GM12878 (cell line): ENCODE measurements around the gene SAMD4A. TPM values are rescaled to one million over a fixed set of nuclear protein-coding genes. Genes with fewer than 3 reads are reported as not detected.

Source experiments
- ATAC-seq: fragments of 200-7000 bp; cut with Tn5 transposase; 3 replicates; pipeline ENCODE4 v1.9.1; 2020; ENCODE audit warnings: mild to moderate bottlenecking, moderate library complexity
- BruUV-seq: library from RNA; stranded (reverse); fragments of 400-500 nt; replicated peaks from 2 replicates; lab custom pipeline; 2021; lab: Mats Ljungman, UMichigan
- CTCF ChIA-PET: fragments of 300-600 bp; sonication (Branson Sonifier 250); formaldehyde crosslinking; extraction: SDS; loops from one replicate; lab custom pipeline; 2021; ENCODE audit warnings: inconsistent platforms; lab: Yijun Ruan, JAX
- POLR2A ChIA-PET: fragments of 350-600 bp; formaldehyde crosslinking; extraction: SDS; loops from one replicate; lab custom pipeline; 2021; ENCODE audit warnings: inconsistent platforms; lab: Charles Lee
- RAD21 ChIA-PET: fragments of 300-600 bp; sonication (Branson Sonifier 250); formaldehyde crosslinking; loops from one replicate; lab custom pipeline; 2023; ENCODE audit warnings: antibody characterized with exemption; ENCODE audit not compliant: unreplicated experiment; lab: Charles Lee
- SMC1A ChIA-PET: fragments of 300-600 bp; sonication (Branson Sonifier 250); formaldehyde crosslinking; loops from one replicate; lab custom pipeline; 2023; ENCODE audit not compliant: unreplicated experiment, uncharacterized antibody; lab: Charles Lee
- DNase-seq: peaks from one replicate; pipeline ENCODE4 v3.0.0-alpha.2; 2011; ENCODE audit warnings: low read depth, low spot score
- FAIRE-seq: peaks from 3 replicates; lab custom pipeline; 2011; peaks lifted over from hg19 to GRCh38; lab: Jason Lieb, UNC
- H2AFZ ChIP-seq: 2 replicates; pipeline ENCODE4 v1.6.0; 2011; ENCODE audit warnings: low read depth, low read length, control low read depth; ENCODE audit not compliant: control insufficient read depth
- H3K27ac ChIP-seq: 2 replicates; pipeline ENCODE4 v1.5.1; 2011; ENCODE audit warnings: control low read depth; ENCODE audit not compliant: control insufficient read depth, insufficient read depth
- H3K27me3 ChIP-seq, 2 experiments: replicated peaks in 1 of 2; 2 replicates each; pipeline versions ENCODE4 v1.6.0 to v1.6.1; 2011; ENCODE audit warnings: low read length in 1 of 2; ENCODE audit not compliant: control insufficient read depth in 2 of 2, insufficient read depth in 2 of 2
- H3K36me3 ChIP-seq, 2 experiments: 2 replicates each; pipeline ENCODE4 v1.5.1; 2011; ENCODE audit warnings: low read length in 1 of 2; ENCODE audit not compliant: control insufficient read depth in 2 of 2, insufficient read depth in 2 of 2
- H3K4me1 ChIP-seq: 2 replicates; pipeline ENCODE4 v1.6.1; 2011; ENCODE audit warnings: mild to moderate bottlenecking, low read length, moderate library complexity, mixed read lengths; ENCODE audit not compliant: control insufficient read depth, insufficient read depth
- H3K4me2 ChIP-seq: 2 replicates; pipeline ENCODE4 v1.6.0; 2011; ENCODE audit warnings: control low read depth; ENCODE audit not compliant: control insufficient read depth, insufficient read depth
- H3K4me3 ChIP-seq: fragments of 200-600 bp; sonication (generic); 2 replicates; pipeline ENCODE4 v1.5.1; 2016
- H3K79me2 ChIP-seq: 2 replicates; pipeline ENCODE4 v1.6.0; 2011; ENCODE audit warnings: low read length; ENCODE audit not compliant: control insufficient read depth, insufficient read depth
- H3K9ac ChIP-seq: 2 replicates; pipeline ENCODE4 v1.8.0; 2011; ENCODE audit warnings: low read length, control low read depth, mixed read lengths; ENCODE audit not compliant: control insufficient read depth, insufficient read depth
- H3K9me3 ChIP-seq: replicated peaks from 3 replicates; pipeline ENCODE4 v1.5.1; 2011; ENCODE audit warnings: mild to moderate bottlenecking, low read length; ENCODE audit not compliant: control insufficient read depth, insufficient read depth
- H4K20me1 ChIP-seq: 2 replicates; pipeline ENCODE4 v1.6.0; 2011; ENCODE audit not compliant: control insufficient read depth, insufficient read depth
- CREM ChIP-seq: IDR thresholded peaks from 2 replicates; pipeline ENCODE4 v1.6.1; 2014; ENCODE audit warnings: antibody characterized with exemption, low read depth
- HCFC1 ChIP-seq: fragments of 150-350 bp; IDR thresholded peaks from 2 replicates; pipeline ENCODE4 v1.6.1; 2014; ENCODE audit warnings: low read length
- MAX ChIP-seq: IDR thresholded peaks from 2 replicates; pipeline ENCODE4 v1.6.1; 2012; ENCODE audit warnings: low read depth, low read length, improper control_type of control experiment
- MLLT1 ChIP-seq: fragments of 450-650 bp; IDR thresholded peaks from 2 replicates; pipeline ENCODE4 v1.6.1; 2016; ENCODE audit warnings: mild to moderate bottlenecking
- PRDM15 ChIP-seq: fragments of 450-650 bp; formaldehyde crosslinking; IDR thresholded peaks from 2 replicates; pipeline ENCODE4 v1.4.0; 2020; ENCODE audit warnings: mild to moderate bottlenecking, moderate library complexity
- ZNF622 ChIP-seq: fragments of 450-650 bp; IDR thresholded peaks from 2 replicates; pipeline ENCODE4 v1.6.1; 2017; ENCODE audit warnings: mild to moderate bottlenecking, inconsistent platforms
- WGBS: methylation state at CpG from one replicate; pipeline ENCODE4 v1.1.6; 2016; ENCODE audit warnings: low lambda C conversion rate; ENCODE audit not compliant: insufficient replicate concordance, insufficient coverage; ENCODE audit errors: missing lambda C conversion rate; 5-methylcytosine and 5-hydroxymethylcytosine counted together
- in situ Hi-C: fragments of 300-500 bp; cut with MboI; formaldehyde crosslinking; loops from 9 replicates; pipeline ENCODE4 v1.14.3; 2018; ENCODE audit warnings: mixed read lengths
- intact Hi-C: fragments of 100-400 bp; cut with micrococcal nuclease; formaldehyde crosslinking; loops from one replicate; pipeline ENCODE4 v1.14.2; 2022; ENCODE audit not compliant: unreplicated experiment
- polyA plus RNA-seq, 11 experiments: library from polyadenylated mRNA; depleted of rRNA in 4 of 11; unstranded in 6 of 11; stranded (reverse) in 5 of 11; fragments of >200 nt; fragmentation: Nextera tagmentation in 4 of 11; fragmentation: Illumina TruSeq in 1 of 11; extraction: Ambion mirVana in 4 of 11; extraction: Trizol in 1 of 11; gene quantifications; 1 replicate in 1 of 11; 2 replicates in 10 of 11; pipeline versions ENCODE4 v1.2.1 to v1.2.3, GENCODE V29; 2011 to 2016; ENCODE audit warnings: inconsistent platforms in 2 of 11, missing spikeins in 2 of 11, low read depth in 1 of 11
- total RNA-seq, 4 experiments: library from RNA; depleted of rRNA in 3 of 4; stranded (reverse); fragments of >200 nt in 3 of 4; fragmentation: Illumina TruSeq in 1 of 4; extraction: Trizol in 1 of 4; gene quantifications; 2 replicates each; pipeline versions ENCODE4 v1.2.1 to v1.2.3, GENCODE V29; 2013 to 2021

Gene SAMD4A
- total and polyA plus RNA-seq, 10 of the 15 experiments (the other 5 are each of a cell fraction or from before 2014, with no cell fraction given), result 0.05 to 0.56 (median 0.31) TPM

GRCh38 chr14:54816450-54816849, 249.5 kb downstream of the SAMD4A start (continued):
- no peak for TF ChIP-seq MLLT1

GRCh38 chr14:54817506-54817905, 250.6 kb downstream of the SAMD4A start:
- WGBS, result 66% methylated on average over 5 of the region's 5 CpGs
- H3K36me3 ChIP-seq, result no peaks in the 10 kb centered on the region
- TF ChIP-seq CREM, result no peak
- TF ChIP-seq MAX, result no peak
- no peak for TF ChIP-seq PRDM15 (CRISPR knock-in tag)
- TF ChIP-seq ZNF622, result no peak
- no peak for TF ChIP-seq HCFC1
- no peak overlapping the region for H3K9ac ChIP-seq
- no peaks in the 10 kb centered on the region for H4K20me1 ChIP-seq
- H3K4me2 ChIP-seq, result no peak overlapping the region
- in situ Hi-C loops, result no loop called here
- H3K9me3 ChIP-seq, result no peaks in the 10 kb centered on the region
- ATAC-seq (no peak), DNase-seq (no peak), FAIRE-seq (no peak)
- ChIA-PET RAD21 (no interaction called here), CTCF (interaction anchor here (0.7 to 1.4 kb wide), 4 partner anchors 10 to 253 kb away, joined by 3 to 4 read pairs (median 3); no protein-coding TSS in a partner anchor), SMC1A (interaction anchor here (0.6 to 1.3 kb wide), 2 partner anchors 13 to 89 kb away, joined by 3 read pairs; no protein-coding TSS in a partner anchor), POLR2A (interaction anchor here (1.0 kb wide), 1 partner anchor 27 kb away, joined by 4 read pairs; no protein-coding TSS in a partner anchor)
- H3K4me1 ChIP-seq, result no peaks in the 10 kb centered on the region
- H3K4me3 ChIP-seq, result no peak overlapping the region
- H3K27me3 ChIP-seq, result no peaks in the 10 kb centered on the region
- no peak overlapping the region for H2AFZ ChIP-seq
- no TSS peak for BruUV-seq
- H3K79me2 ChIP-seq, result no peaks in the 10 kb centered on the region
- intact Hi-C loops, result no loop called here
- no peak overlapping the region for H3K27ac ChIP-seq
